ENCODE results near the gene WIPF1.

DNA sequence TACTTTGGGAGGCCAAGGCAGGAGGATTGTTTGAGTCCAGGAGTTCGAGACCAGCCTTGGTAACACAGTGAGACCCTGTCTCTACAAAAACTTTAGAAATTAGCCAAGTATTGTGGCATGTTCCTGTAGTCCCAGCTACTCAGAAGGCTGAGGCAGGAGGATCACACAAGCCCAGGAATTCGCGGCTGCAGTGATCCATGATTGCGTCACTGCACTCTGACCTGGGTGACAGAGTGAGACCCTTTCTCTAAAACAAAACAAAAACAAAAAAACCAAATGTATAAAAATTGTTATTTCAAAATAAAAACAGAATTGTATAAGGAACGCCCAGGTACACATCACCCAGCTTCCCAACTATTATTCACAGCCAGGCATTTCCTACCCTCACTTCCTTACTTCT, 56.7 kb downstream of the WIPF1 start:
- TF ChIP-seq, protein P1, sequence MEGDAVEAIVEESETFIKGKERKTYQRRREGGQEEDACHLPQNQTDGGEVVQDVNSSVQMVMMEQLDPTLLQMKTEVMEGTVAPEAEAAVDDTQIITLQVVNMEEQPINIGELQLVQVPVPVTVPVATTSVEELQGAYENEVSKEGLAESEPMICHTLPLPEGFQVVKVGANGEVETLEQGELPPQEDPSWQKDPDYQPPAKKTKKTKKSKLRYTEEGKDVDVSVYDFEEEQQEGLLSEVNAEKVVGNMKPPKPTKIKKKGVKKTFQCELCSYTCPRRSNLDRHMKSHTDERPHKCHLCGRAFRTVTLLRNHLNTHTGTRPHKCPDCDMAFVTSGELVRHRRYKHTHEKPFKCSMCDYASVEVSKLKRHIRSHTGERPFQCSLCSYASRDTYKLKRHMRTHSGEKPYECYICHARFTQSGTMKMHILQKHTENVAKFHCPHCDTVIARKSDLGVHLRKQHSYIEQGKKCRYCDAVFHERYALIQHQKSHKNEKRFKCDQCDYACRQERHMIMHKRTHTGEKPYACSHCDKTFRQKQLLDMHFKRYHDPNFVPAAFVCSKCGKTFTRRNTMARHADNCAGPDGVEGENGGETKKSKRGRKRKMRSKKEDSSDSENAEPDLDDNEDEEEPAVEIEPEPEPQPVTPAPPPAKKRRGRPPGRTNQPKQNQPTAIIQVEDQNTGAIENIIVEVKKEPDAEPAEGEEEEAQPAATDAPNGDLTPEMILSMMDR (IDR thresholded peaks at IDR 0.05): no peak
- TF ChIP-seq POLR2A (IDR thresholded peaks at IDR 0.05; ENCODE audit: low read depth): no peak
- no peak for TF ChIP-seq POLR2AphosphoS5 (IDR thresholded peaks at IDR 0.05)
- TF ChIP-seq EP300 (IDR thresholded peaks at IDR 0.05): no peak

All from esophagus muscularis mucosa (tissue), 4 donors.